Prostate gland (tissue), 2 donors: ENCODE results near the gene EBF3.

ENCODE experiments used
- POLR2A ChIP-seq: fragments of 450-650 bp; IDR thresholded peaks from one replicate; pipeline ENCODE4 v1.6.1; 2016; ENCODE audit warnings: antibody characterized with exemption, mild to moderate bottlenecking
- TF ChIP-seq, protein P1 (sequence below), 4 experiments: fragments of 200-600 bp in 2 of 4; fragments of 450-650 bp in 2 of 4; sonication (generic) in 2 of 4; IDR thresholded peaks; 1 replicate in 3 of 4; 2 replicates in 1 of 4; pipeline ENCODE4 v1.5.1; 2016 to 2019; ENCODE audit warnings: antibody characterized with exemption in 4 of 4, mild to moderate bottlenecking in 2 of 4, moderate library complexity in 2 of 4

DNA sequence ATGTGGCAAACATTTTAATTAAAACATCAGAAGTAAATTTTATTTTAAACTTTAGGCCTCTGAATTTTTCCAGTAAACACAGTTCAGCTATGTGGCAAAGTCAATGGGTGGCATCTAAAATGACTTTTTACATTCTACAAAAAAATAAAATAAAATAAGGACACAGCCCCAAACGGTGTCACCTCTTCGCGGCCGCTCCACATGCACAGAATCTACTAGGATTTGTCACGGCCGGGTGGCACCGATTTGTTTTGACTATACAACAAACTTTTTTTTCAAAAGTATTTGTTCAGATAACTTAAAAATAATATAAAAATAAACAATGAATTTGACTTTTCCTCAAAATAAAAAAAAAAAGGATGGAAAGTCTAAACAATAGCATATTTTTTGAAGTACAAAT, 127.8 kb downstream of the EBF3 start:
- TF ChIP-seq, protein P1, sequence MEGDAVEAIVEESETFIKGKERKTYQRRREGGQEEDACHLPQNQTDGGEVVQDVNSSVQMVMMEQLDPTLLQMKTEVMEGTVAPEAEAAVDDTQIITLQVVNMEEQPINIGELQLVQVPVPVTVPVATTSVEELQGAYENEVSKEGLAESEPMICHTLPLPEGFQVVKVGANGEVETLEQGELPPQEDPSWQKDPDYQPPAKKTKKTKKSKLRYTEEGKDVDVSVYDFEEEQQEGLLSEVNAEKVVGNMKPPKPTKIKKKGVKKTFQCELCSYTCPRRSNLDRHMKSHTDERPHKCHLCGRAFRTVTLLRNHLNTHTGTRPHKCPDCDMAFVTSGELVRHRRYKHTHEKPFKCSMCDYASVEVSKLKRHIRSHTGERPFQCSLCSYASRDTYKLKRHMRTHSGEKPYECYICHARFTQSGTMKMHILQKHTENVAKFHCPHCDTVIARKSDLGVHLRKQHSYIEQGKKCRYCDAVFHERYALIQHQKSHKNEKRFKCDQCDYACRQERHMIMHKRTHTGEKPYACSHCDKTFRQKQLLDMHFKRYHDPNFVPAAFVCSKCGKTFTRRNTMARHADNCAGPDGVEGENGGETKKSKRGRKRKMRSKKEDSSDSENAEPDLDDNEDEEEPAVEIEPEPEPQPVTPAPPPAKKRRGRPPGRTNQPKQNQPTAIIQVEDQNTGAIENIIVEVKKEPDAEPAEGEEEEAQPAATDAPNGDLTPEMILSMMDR (IDR thresholded peaks at IDR 0.05), result no peak
- TF ChIP-seq POLR2A, result no peak
